HL-60 (cell line): ENCODE data around the gene TUBA1A.
"Not testable (repeated sequence)": the region's sequence is repeated elsewhere in the genome, so short reads cannot be mapped to it uniquely, and the experiment has no call there.

Experiments
- DNase-seq, 2 experiments: peaks; one replicate each; pipeline ENCODE4 v3.0.0-alpha.2; 2010 to 2020; ENCODE audit warnings: low read depth in 1 of 2, low spot score in 1 of 2
- H3K27ac ChIP-seq: fragments of 250-450 bp; sonication (Bioruptor Pico); replicated peaks from 2 replicates; pipeline ENCODE4 v1.5.1; 2020; ENCODE audit warnings: mild to moderate bottlenecking, moderate library complexity
- H3K27me3 ChIP-seq: fragments of 250-450 bp; sonication (Bioruptor Pico); 2 replicates; pipeline ENCODE4 v1.5.1; 2021; ENCODE audit warnings: mild to moderate bottlenecking, moderate library complexity; ENCODE audit not compliant: insufficient read depth, poor library complexity, severe bottlenecking
- H3K4me3 ChIP-seq: replicated peaks from 2 replicates; pipeline ENCODE4 v1.5.1; 2011; ENCODE audit warnings: mild to moderate bottlenecking, control low read depth, low read length; ENCODE audit not compliant: insufficient read depth
- POLR2AphosphoS5 ChIP-seq: IDR thresholded peaks from 2 replicates; pipeline ENCODE4 v1.6.1; 2012; ENCODE audit warnings: low read depth

TUBA1A gene

GRCh38 chr12:49137476-49137875 is 51.4 kb downstream of the TUBA1A start:
- Histone ChIP-seq H3K4me3 (no peak overlapping the region), H3K27ac (no peak overlapping the region), H3K27me3 (no peaks in the 10 kb centered on the region)
- TF ChIP-seq POLR2AphosphoS5: no peak
- DNase-seq: no peak

DNA sequence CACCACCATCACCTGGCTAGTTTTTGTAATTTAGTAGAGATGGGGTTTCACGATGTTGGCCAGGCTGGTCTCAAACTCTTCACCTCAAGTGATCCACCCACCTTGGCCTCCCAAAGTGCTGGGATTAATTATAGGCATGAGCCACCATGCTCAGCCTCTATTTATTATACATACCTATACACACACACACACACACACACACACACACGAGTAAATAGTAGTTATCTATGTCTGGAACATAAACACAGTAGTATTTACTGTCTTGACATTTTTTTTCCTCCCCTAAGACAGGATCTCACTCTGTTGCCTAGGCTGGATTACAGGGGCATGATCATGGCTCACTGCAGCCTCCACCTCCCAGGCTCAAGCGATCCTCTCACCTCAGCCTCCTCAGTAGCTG is 51.9 kb downstream of the TUBA1A start:
- not testable (repeated sequence) for H3K27ac ChIP-seq, DNase-seq, H3K4me3 ChIP-seq, H3K27me3 ChIP-seq
